Activated CD8-positive, alpha-beta T cell treated with anti-CD3 and anti-CD28 coated beads for 36 hours (primary cell): Measurements from ENCODE around the gene PRELP. TPM values are rescaled to one million over a fixed set of nuclear protein-coding genes. Genes with fewer than 3 reads are reported as not detected.

ENCODE experiments used
- ATAC-seq: fragments of 200-7000 bp; cut with Tn5 transposase; one replicate; pipeline ENCODE4 v1.10.0; 2021; ENCODE audit warnings: mild to moderate bottlenecking, moderate library complexity
- CTCF ChIA-PET: fragments of 350-600 bp; sonication (Branson Sonifier 250); formaldehyde crosslinking; loops from one replicate; lab custom pipeline; 2021; ENCODE audit warnings: antibody characterized with exemption; lab: Charles Lee
- POLR2A ChIA-PET: fragments of 350-600 bp; sonication (Branson Sonifier 250); formaldehyde crosslinking; loops from one replicate; lab custom pipeline; 2021; ENCODE audit warnings: antibody characterized with exemption; lab: Charles Lee
- DNase-seq: peaks from one replicate; pipeline ENCODE4 v3.0.0-alpha.2; 2020
- H3K27ac Mint-ChIP-seq: one replicate; pipeline ENCODE4 v1.8.0; 2021; ENCODE audit warnings: mild to moderate bottlenecking, mixed read lengths
- H3K27me3 Mint-ChIP-seq: one replicate; pipeline ENCODE4 v1.8.0; 2021; ENCODE audit warnings: mixed read lengths
- H3K36me3 Mint-ChIP-seq: one replicate; pipeline ENCODE4 v1.8.0; 2021; ENCODE audit warnings: low read depth, mixed read lengths
- H3K4me1 Mint-ChIP-seq: one replicate; pipeline ENCODE4 v1.8.0; 2021; ENCODE audit warnings: low read depth, mixed read lengths
- H3K4me3 Mint-ChIP-seq: one replicate; pipeline ENCODE4 v1.8.0; 2021; ENCODE audit warnings: mild to moderate bottlenecking, moderate library complexity, mixed read lengths
- H3K9me3 Mint-ChIP-seq: one replicate; pipeline ENCODE4 v1.8.0; 2021; ENCODE audit warnings: mixed read lengths
- CTCF ChIP-seq: fragments of 200-600 bp; IDR thresholded peaks from one replicate; pipeline ENCODE4 v1.8.0; 2022; ENCODE audit warnings: antibody characterized with exemption, mild to moderate bottlenecking
- intact Hi-C: fragments of 100-400 bp; cut with micrococcal nuclease; formaldehyde crosslinking; loops from one replicate; pipeline ENCODE4 v1.10.0; 2022
- total RNA-seq, 2 experiments: library from RNA; stranded (reverse); gene quantifications; one replicate each; pipeline ENCODE4 v1.2.3, GENCODE V29; 2021

PRELP gene
- total RNA-seq, 2 experiments from 2014 or later = not detected

GRCh38 chr1:203504400-203505250, 29.0 kb downstream of the PRELP start:
- ChIA-PET CTCF (interaction anchor here (0.7 to 8.6 kb wide), 49 partner anchors 9 to 342 kb away, joined by 3 to 174 read pairs (median 4); partner anchors contain the start of genes ATP2B4 and OPTC), POLR2A (interaction anchor here (0.8 to 1.3 kb wide), 3 partner anchors 146 to 198 kb away, joined by 3 read pairs; no protein-coding TSS in a partner anchor)
- H3K27ac Mint-ChIP-seq = no peak overlapping the region
- intact Hi-C loops = loop anchor here (2.0 to 10.0 kb wide), 2 partner anchors 120 to 198 kb away; partner anchors contain the start of gene ATP2B4
- peak; percentile 98 for TF ChIP-seq CTCF
- H3K36me3 Mint-ChIP-seq = no peaks in the 10 kb centered on the region
- H3K9me3 Mint-ChIP-seq = no peaks in the 10 kb centered on the region
- DNase-seq (peak; percentile 89), ATAC-seq (peak; percentile 81)
- H3K4me1 Mint-ChIP-seq = no peaks in the 10 kb centered on the region
- no peaks in the 10 kb centered on the region for H3K27me3 Mint-ChIP-seq
- no peak overlapping the region for H3K4me3 Mint-ChIP-seq

GRCh38 chr1:203505526-203506204, 30.1 kb downstream of the PRELP start:
- Mint-ChIP-seq H3K4me1 (no peaks in the 10 kb centered on the region), H3K27ac (no peak overlapping the region), H3K27me3 (no peaks in the 10 kb centered on the region), H3K9me3 (no peaks in the 10 kb centered on the region), H3K36me3 (no peaks in the 10 kb centered on the region), H3K4me3 (no peak overlapping the region)
- no peak for TF ChIP-seq CTCF
- DNase-seq (no peak), ATAC-seq (no peak)
- ChIA-PET POLR2A (interaction anchor here (0.8 kb wide), 1 partner anchor 197 kb away, joined by 3 read pairs; no protein-coding TSS in a partner anchor), CTCF (interaction anchor here (0.7 to 8.6 kb wide), 17 partner anchors 8 to 223 kb away, joined by 3 to 174 read pairs (median 6); partner anchors contain the start of gene OPTC)
- intact Hi-C loops = loop anchor here (2.0 to 10.0 kb wide), 2 partner anchors 119 to 197 kb away; partner anchors contain the start of gene ATP2B4

GRCh38 chr1:203506858-203507626, 31.4 kb downstream of the PRELP start:
- H3K4me3 Mint-ChIP-seq = no peak overlapping the region
- POLR2A ChIA-PET = interaction anchor here (0.6 to 0.8 kb wide), 2 partner anchors 12 to 940 kb away, joined by 3 read pairs; no protein-coding TSS in a partner anchor
- no peak for TF ChIP-seq CTCF
- no peaks in the 10 kb centered on the region for H3K4me1 Mint-ChIP-seq
- DNase-seq = no peak
- H3K36me3 Mint-ChIP-seq = no peaks in the 10 kb centered on the region
- ATAC-seq = no peak
- intact Hi-C loops = loop anchor here (10.0 kb wide), 1 partner anchor 118 kb away; the partner anchor contains the start of gene ATP2B4
- H3K27me3 Mint-ChIP-seq = no peaks in the 10 kb centered on the region
- H3K9me3 Mint-ChIP-seq = no peaks in the 10 kb centered on the region
- H3K27ac Mint-ChIP-seq = no peak overlapping the region
- CTCF ChIA-PET = interaction anchor here (0.8 to 8.6 kb wide), 5 partner anchors 14 to 193 kb away, joined by 3 to 174 read pairs (median 3); partner anchors contain the start of gene OPTC

- Mint-ChIP-seq H3K27ac (no peak overlapping the region), H3K36me3 (no peaks in the 10 kb centered on the region), H3K9me3 (no peaks in the 10 kb centered on the region), H3K27me3 (no peaks in the 10 kb centered on the region), H3K4me1 (peaks cover 6% of the 10 kb centered on the region), H3K4me3 (no peak overlapping the region)
- ATAC-seq (no peak), DNase-seq (no peak)
- ChIA-PET POLR2A (no interaction called here), CTCF (interaction anchor here (0.8 to 8.6 kb wide), 5 partner anchors 20 to 222 kb away, joined by 3 to 174 read pairs (median 3); no protein-coding TSS in a partner anchor)
- TF ChIP-seq CTCF = no peak
- intact Hi-C loops = loop anchor here (10.0 kb wide), 1 partner anchor 117 kb away; the partner anchor contains the start of gene ATP2B4
Observed at GRCh38 chr1:203507759-203508158, 32.2 kb downstream of the PRELP start.
